K562 (cell line): ENCODE measurements around the gene CLEC3B. TPM values are rescaled to one million over a fixed set of nuclear protein-coding genes. Genes with fewer than 3 reads are reported as not detected.

Experiments used
- BRF1 ChIP-seq: IDR thresholded peaks from 3 replicates; pipeline ENCODE4 v1.6.1; 2011; ENCODE audit warnings: borderline replicate concordance, mild to moderate bottlenecking; ENCODE audit not compliant: insufficient read length; ENCODE audit errors: extremely low read depth
- FOXA1 ChIP-seq: fragments of 450-650 bp; IDR thresholded peaks from 2 replicates; pipeline ENCODE4 v1.6.1; 2016; ENCODE audit warnings: mild to moderate bottlenecking, borderline replicate concordance
- GTF3C2 ChIP-seq: IDR thresholded peaks from 3 replicates; pipeline ENCODE4 v1.6.1; 2011; ENCODE audit warnings: borderline replicate concordance, mild to moderate bottlenecking, moderate library complexity; ENCODE audit not compliant: insufficient read length; ENCODE audit errors: extremely low read depth
- HDAC6 ChIP-seq: IDR thresholded peaks from 2 replicates; pipeline ENCODE4 v1.6.1; 2012; ENCODE audit warnings: low read depth, mild to moderate bottlenecking, control low read depth, inconsistent platforms, low read length, moderate library complexity
- HMG20A ChIP-seq: fragments of 450-650 bp; formaldehyde crosslinking; conservative IDR thresholded peaks from 2 replicates; pipeline ENCODE4 v1.4.0; 2020; ENCODE audit warnings: mild to moderate bottlenecking, mixed read lengths
- PML ChIP-seq: IDR thresholded peaks from 2 replicates; pipeline ENCODE4 v1.6.1; 2012; ENCODE audit warnings: low read length, inconsistent platforms
- RBM17 ChIP-seq: fragments of 200-400 bp; formaldehyde crosslinking; IDR thresholded peaks from 2 replicates; pipeline ENCODE4 v1.6.1; 2017; ENCODE audit warnings: low read depth, mild to moderate bottlenecking, low read length, borderline replicate concordance
- SREBF1 ChIP-seq: fragments of 150-350 bp; IDR thresholded peaks from 2 replicates; pipeline ENCODE4 v1.6.1; 2014; ENCODE audit warnings: antibody characterized with exemption, low read depth, low read length, borderline replicate concordance
- SRSF9 ChIP-seq: fragments of 200-400 bp; formaldehyde crosslinking; IDR thresholded peaks from 2 replicates; pipeline ENCODE4 v1.6.1; 2017; ENCODE audit warnings: low read depth, low read length, borderline replicate concordance
- THRAP3 ChIP-seq: fragments of 450-650 bp; IDR thresholded peaks from 2 replicates; pipeline ENCODE4 v1.6.1; 2016; ENCODE audit warnings: mild to moderate bottlenecking, inconsistent platforms, borderline replicate concordance
- TSHZ1 ChIP-seq: fragments of 250-450 bp; sonication (Bioruptor Pico); IDR thresholded peaks from 2 replicates; pipeline ENCODE4 v1.4.0; 2020; ENCODE audit warnings: mild to moderate bottlenecking, moderate library complexity
- ZC3H11A ChIP-seq: IDR thresholded peaks from 2 replicates; pipeline ENCODE4 v1.6.1; 2012; ENCODE audit warnings: low read depth, low read length, improper control_type of control experiment
- ZNF76 ChIP-seq: fragments of 250-450 bp; sonication (Bioruptor Pico); IDR thresholded peaks from 2 replicates; pipeline ENCODE4 v1.4.0; 2020; ENCODE audit warnings: mild to moderate bottlenecking, moderate library complexity, borderline replicate concordance
- ZNF778 ChIP-seq: fragments of 450-650 bp; formaldehyde crosslinking; IDR thresholded peaks from 2 replicates; pipeline ENCODE4 v1.4.0; 2020; ENCODE audit warnings: mild to moderate bottlenecking, moderate library complexity
- ZNF780A ChIP-seq: fragments of 250-450 bp; sonication (Bioruptor Pico); IDR thresholded peaks from 2 replicates; pipeline ENCODE4 v1.5.0; 2021; ENCODE audit warnings: mild to moderate bottlenecking
- polyA plus RNA-seq, 8 experiments: library from polyadenylated mRNA; depleted of rRNA in 4 of 8; stranded (reverse) in 5 of 8; unstranded in 3 of 8; fragments of >200 nt; fragmentation: Nextera tagmentation in 2 of 8; fragmentation: Illumina TruSeq in 1 of 8; extraction: Ambion mirVana in 2 of 8; extraction: Trizol in 1 of 8; gene quantifications; 2 replicates each; pipeline versions ENCODE4 v1.2.1 to v1.2.3, GENCODE V29; 2011 to 2014; ENCODE audit warnings: inconsistent platforms in 1 of 8, missing spikeins in 1 of 8
- total RNA-seq, 7 experiments: library from RNA; depleted of rRNA in 6 of 7; stranded (reverse); fragments of >200 nt in 6 of 7; fragmentation: Illumina TruSeq in 2 of 7; extraction: Trizol in 2 of 7; gene quantifications; 2 replicates each; pipeline versions ENCODE4 v1.2.1 to v1.2.3, GENCODE V29; 2011 to 2021; ENCODE audit warnings: low replicate concordance in 1 of 7
- TF ChIP-seq, protein P1 (sequence below): fragments of 450-650 bp; formaldehyde crosslinking; IDR thresholded peaks from 2 replicates; pipeline ENCODE4 v1.4.0; 2020; ENCODE audit warnings: mild to moderate bottlenecking, moderate library complexity
- TF ChIP-seq, protein P2 (sequence below): sonication (generic); formaldehyde crosslinking; IDR thresholded peaks from 2 replicates; pipeline ENCODE4 v1.8.1; 2023; ENCODE audit warnings: mild to moderate bottlenecking, missing genetic modification reagents, moderate library complexity
- TF ChIP-seq, protein P3 (sequence below): sonication (generic); formaldehyde crosslinking; IDR thresholded peaks from 2 replicates; pipeline ENCODE4 v1.9.0; 2022; ENCODE audit warnings: mild to moderate bottlenecking, missing genetic modification reagents

The CLEC3B gene
- total and polyA plus RNA-seq, 9 of the 15 experiments (the other 6 are each of a cell fraction or from before 2014, with no cell fraction given): not detected

DNA sequence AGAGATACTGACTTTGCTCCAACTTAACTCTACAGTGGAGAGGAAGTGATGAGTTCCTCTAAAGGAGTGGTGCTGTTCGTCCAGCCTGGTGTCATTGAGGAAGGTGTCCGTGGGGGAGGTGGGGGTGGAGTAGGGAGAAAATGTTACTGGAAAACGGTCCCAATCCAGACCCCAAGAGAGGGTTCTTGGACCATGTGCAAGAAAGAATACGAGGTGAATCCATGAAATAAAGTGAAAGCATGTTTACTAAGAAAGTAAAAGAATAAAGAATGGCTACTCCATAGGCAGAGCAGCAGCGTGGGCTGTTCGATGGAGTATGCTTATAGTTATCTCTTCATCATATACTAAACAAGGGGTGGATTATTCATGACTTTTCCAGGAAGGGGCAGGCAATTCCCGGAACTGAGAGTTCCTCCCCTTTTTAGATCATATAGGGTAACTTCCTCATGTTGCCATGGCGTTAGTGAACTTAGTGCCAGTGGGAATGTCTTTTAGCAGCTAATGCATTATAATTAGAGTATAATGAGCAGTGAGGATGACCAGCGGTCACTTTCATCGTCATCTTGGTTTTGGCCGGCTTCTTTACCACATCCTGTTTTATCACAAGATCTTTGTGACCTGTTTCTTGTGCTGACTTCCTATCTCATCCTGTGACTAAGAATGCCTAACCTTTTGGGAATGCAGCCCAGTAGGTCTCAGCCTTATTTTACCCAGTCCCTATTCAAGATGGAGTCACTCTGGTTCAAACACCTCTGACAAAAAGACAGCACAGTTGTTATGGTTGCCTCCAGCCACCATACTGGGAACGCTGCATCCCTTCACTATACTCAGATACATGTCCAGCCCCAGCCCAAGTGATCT is 38.6 kb downstream of the CLEC3B start (continued):
- TF ChIP-seq ZNF780A (peak; percentile 100), ZNF778 (peak; percentile 99), ZNF76 (CRISPR knock-in tag) (peak; percentile 100), HMG20A (CRISPR knock-in tag) (peak; percentile 100), SREBF1 (no peak), THRAP3 (no peak), ZC3H11A (no peak), FOXA1 (no peak), PML (peak; percentile 67; the same call in 1 of the 2 replicates), BRF1 (no peak), RBM17 (no peak), SRSF9 (no peak), TSHZ1 (CRISPR knock-in tag) (peak; percentile 100), GTF3C2 (no peak), HDAC6 (no peak)
- TF ChIP-seq, protein P1, sequence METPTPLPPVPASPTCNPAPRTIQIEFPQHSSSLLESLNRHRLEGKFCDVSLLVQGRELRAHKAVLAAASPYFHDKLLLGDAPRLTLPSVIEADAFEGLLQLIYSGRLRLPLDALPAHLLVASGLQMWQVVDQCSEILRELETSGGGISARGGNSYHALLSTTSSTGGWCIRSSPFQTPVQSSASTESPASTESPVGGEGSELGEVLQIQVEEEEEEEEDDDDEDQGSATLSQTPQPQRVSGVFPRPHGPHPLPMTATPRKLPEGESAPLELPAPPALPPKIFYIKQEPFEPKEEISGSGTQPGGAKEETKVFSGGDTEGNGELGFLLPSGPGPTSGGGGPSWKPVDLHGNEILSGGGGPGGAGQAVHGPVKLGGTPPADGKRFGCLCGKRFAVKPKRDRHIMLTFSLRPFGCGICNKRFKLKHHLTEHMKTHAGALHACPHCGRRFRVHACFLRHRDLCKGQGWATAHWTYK (CRISPR knock-in tag): peak; percentile 100
- TF ChIP-seq, protein P2, sequence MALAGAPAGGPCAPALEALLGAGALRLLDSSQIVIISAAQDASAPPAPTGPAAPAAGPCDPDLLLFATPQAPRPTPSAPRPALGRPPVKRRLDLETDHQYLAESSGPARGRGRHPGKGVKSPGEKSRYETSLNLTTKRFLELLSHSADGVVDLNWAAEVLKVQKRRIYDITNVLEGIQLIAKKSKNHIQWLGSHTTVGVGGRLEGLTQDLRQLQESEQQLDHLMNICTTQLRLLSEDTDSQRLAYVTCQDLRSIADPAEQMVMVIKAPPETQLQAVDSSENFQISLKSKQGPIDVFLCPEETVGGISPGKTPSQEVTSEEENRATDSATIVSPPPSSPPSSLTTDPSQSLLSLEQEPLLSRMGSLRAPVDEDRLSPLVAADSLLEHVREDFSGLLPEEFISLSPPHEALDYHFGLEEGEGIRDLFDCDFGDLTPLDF (CRISPR knock-in tag): no peak
- TF ChIP-seq, protein P3, sequence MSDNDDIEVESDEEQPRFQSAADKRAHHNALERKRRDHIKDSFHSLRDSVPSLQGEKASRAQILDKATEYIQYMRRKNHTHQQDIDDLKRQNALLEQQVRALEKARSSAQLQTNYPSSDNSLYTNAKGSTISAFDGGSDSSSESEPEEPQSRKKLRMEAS (CRISPR knock-in tag): no peak
